Left colon (tissue), 2 donors: ENCODE data around the gene MGAT3. TPM values are rescaled to one million over a fixed set of nuclear protein-coding genes. Genes with fewer than 3 reads are reported as not detected.
A peak's percentile ranks its signal among the peaks of the same experiment; 100 is the strongest.
"Not testable (repeated sequence)": the region's sequence is repeated elsewhere in the genome, so short reads cannot be mapped to it uniquely, and the experiment has no call there.

Experiments
- ATAC-seq: fragments of 200-7000 bp; cut with Tn5 transposase; one replicate; pipeline ENCODE4 v1.9.1; 2020; ENCODE audit warnings: mild to moderate bottlenecking, moderate library complexity
- DNase-seq, 2 donors: peaks; one replicate each; pipeline ENCODE4 v3.0.0-alpha.2; 2020
- intact Hi-C, 2 donors: fragments of 100-400 bp; cut with DNase I in 1 of 2; cut with micrococcal nuclease in 1 of 2; formaldehyde crosslinking; loops; one replicate each; pipeline versions ENCODE4 v1.11.2 to v1.14.0; 2022; cut with DNase I, micrococcal nuclease
- long read RNA-seq: library from polyadenylated mRNA; unstranded; transcript quantifications from one replicate; pipeline ENCODE4 v2.0.0, GENCODE V29; 2021
- total RNA-seq, 2 donors: library from RNA; stranded (reverse); fragmentation: NEBNext Ultra II Directional; extraction: Animal tissue kit (Norgen Biotek cat#: 25700); gene quantifications; one replicate each; pipeline ENCODE4 v1.2.1, GENCODE V29; 2021
- donor health status: DM: no; HTN: no; CAD: no.
- donor health status: DM: yes; HTN: yes; CAD: no.

Gene MGAT3, protein sequence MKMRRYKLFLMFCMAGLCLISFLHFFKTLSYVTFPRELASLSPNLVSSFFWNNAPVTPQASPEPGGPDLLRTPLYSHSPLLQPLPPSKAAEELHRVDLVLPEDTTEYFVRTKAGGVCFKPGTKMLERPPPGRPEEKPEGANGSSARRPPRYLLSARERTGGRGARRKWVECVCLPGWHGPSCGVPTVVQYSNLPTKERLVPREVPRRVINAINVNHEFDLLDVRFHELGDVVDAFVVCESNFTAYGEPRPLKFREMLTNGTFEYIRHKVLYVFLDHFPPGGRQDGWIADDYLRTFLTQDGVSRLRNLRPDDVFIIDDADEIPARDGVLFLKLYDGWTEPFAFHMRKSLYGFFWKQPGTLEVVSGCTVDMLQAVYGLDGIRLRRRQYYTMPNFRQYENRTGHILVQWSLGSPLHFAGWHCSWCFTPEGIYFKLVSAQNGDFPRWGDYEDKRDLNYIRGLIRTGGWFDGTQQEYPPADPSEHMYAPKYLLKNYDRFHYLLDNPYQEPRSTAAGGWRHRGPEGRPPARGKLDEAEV
- total RNA-seq, result 10 to 100 TPM in 1 of 2 donors, 1 to 10 TPM in 1; 5.6 to 10.7 TPM
- long read RNA-seq, partial matches to known transcripts, result 0 of 6 reads
- long read RNA-seq, other reads (novel, unspliced or antisense), result 6 of 6 reads

DNA sequence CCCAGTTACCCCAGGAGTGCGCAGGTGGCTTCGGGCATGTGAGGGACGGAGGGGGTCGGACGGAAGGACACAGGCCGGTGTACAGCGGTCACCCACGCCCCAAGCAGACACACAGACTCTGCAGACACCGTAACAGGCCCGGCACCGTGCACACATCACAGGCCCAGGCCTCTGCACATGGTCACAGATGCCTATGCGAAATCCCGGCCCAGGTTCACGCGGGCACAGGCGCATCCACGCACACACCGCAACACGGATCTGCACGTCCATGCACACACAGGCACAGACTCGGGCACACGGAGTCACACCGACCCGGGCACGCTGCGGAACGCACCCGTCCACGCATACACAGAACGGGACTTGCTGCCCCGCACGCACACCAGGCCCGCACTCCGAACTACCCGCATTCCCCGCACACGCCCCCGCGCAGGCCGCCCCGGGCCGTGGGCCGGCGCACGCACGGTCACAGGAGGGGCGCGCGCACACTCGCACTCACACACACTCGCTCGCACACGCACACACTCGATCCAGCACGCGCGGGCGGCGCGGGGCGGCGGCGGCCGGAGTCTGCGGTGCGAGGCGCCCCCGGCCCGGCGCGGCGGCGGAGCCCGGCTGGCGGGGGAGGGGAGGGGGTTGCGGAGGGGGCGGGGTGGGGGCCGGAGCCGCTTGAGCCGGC, at the start of gene MGAT3:
Gene MGAT3 (plus strand): TSS at position 491 of the 676 bp plus-strand sequence. CDS start 30,336 bp downstream, outside the sequence.
- ATAC-seq (no peak), DNase-seq (no peak)
- intact Hi-C loops, result no loop called here

DNA sequence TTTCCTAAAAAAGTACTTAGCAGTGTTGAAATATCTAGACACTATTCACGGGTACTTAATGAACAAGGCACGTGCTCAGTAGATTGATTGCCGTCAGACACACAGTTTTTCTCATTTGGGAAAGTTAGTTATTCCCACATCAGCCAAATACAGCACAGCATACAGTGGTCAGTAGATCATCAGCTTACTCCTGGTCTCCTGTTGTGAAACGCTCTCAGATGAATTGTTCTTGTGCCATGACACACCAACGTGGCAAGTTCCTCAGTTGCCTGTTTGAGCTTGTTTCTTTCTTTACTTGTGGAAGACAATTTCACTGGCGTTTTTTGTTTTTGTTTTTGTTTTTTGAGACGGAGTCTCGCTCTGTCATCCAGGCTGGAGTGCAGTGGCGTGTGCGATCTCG, 48.6 kb upstream of the MGAT3 start:
- ATAC-seq, result no peak
- DNase-seq, result no peak
- intact Hi-C loops, result loop anchor here in 1 of 2 donors (10.0 kb wide), 1 partner anchor 97 kb away; the partner anchor contains the start of gene MIEF1

DNA sequence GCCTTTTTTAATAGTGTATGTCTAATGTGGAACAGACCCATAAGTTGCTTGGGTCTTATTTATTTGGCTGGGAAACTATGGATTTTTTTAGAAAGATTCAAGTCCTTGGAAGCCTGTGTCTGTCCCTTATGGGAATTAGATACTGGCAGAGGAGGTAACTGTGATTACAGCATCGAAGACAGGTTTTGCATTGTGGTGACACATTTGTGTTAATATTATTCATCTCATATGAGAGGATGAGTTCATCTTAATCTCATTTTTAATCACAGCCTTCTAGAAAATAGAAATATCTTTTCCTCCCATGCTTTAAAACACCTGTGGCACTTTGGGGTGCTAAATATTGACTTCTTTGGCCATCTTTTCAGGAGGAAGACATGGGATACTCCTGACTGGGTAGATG, 48.0 kb upstream of the MGAT3 start:
- ATAC-seq, result no peak
- intact Hi-C loops, result loop anchor here in 1 of 2 donors (10.0 kb wide), 1 partner anchor 96 kb away; the partner anchor contains the start of gene MIEF1
- DNase-seq, result no peak

DNA sequence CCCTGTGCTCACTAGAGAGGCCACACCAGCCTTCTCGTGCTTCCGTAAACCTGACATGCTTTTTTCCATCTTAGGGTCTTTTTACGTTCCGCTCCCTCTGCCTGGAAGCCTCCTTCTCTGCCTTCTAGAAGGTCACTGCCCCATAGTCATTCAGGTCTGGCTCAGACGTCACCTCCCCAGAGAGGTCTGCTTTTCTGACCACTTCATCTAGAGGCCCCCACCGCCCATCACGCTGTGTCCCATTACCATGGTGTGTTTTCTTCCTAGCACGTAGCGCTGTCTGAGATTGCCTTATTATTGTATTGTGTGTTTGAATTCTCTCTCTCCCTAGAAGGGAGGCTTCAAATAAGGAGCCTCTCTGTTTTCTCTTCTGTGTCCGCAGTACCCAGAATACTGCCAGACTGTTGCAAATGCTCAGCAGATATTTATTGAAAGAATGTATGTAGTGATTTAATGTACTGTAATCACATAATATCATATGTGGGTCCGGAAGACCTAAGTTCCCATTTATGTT, 47.2 kb upstream of the MGAT3 start:
- ATAC-seq (no peak), DNase-seq (no peak)
- intact Hi-C loops, result loop anchor here in 1 of 2 donors (10.0 kb wide), 1 partner anchor 95 kb away; the partner anchor contains the start of gene MIEF1

DNA sequence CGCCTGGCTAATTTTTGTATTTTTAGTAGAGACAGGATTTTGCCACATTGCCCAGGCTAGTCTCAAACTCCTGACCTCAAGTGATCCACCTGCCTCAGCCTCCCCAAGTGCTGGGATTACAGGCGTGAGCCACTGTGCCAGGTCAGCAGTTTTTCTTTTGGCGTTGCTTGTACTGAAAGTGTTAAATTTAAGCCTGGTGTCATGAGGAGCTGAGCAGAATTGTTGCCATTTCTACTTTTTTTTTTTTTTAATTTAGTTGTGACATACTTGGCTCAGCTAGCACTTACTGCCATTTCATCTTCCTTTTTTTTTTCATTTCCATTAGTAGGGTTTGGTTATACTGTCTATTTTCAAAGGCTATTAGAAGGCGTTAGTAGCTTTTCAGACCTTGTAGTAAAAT, 46.5 kb upstream of the MGAT3 start:
- intact Hi-C loops, result no loop called here
- DNase-seq (no peak), ATAC-seq (no peak)

DNA sequence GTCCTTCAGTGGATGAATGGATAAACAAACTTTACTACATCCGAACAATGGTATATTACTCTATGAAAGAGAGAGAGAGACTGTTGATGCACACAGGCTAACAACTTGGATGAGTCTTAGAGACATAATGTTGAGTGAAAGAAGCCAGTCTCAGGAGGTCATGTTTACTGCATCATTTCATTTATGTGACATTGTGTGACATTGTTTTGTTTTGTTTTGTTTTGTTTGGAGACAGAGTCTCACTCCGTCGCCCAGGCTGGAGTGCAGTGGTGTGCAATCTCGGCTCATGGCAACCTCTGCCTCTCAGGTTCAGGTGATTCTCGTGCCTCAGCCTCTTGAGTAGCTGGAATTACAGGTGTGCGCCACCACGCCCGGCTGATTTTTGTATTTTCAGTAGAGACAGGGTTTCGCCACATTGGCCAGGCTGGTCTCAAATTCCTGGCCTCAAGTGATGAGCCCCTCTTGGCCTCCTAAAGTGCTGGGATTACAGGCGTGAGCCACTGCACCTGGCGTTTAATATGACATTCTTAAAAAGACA, 44.9 kb upstream of the MGAT3 start:
- ATAC-seq, intact Hi-C loops, DNase-seq: not testable (repeated sequence)

DNA sequence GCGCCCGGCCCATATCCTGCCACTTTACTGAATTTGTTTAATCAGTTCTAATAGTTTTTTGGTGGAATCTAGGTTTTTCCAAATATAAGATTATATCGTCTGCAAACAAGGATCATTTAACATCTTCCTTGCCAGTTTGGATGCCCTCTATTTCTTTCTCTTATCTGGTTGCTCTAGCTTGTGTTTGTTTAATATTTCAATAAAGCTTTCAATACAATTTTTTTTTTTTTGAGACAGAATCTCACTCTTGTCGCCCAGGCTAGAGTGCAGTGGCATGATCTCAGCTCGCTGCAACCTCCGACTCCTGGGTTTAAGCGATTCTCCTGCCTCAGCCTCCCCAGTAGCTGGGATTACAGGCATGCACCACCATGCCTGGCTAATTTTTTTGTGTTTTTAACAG, 43.6 kb upstream of the MGAT3 start:
- DNase-seq, ATAC-seq, intact Hi-C loops: not testable (repeated sequence)

DNA sequence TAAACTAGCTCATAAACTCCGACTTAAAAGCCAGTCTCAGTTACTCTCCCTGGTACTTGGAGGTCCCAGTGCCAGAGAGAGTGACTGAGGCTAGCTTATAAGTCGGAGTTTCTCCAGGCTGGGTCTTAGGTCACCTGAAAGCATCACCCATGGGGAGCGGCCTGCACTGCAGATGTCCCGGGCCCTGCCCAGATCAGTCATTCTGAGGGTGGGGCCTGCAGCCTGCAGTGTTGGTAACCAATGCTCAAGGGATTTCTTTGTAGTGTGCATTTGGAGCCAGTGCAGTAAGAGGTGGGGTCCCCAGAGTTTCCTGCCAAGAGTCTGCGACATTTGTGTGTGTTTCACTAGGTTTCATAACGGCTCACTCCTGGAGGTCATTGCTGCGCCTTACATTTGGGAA, 42.4 kb upstream of the MGAT3 start:
- intact Hi-C loops, result no loop called here
- ATAC-seq, result peak; percentile 87

DNA sequence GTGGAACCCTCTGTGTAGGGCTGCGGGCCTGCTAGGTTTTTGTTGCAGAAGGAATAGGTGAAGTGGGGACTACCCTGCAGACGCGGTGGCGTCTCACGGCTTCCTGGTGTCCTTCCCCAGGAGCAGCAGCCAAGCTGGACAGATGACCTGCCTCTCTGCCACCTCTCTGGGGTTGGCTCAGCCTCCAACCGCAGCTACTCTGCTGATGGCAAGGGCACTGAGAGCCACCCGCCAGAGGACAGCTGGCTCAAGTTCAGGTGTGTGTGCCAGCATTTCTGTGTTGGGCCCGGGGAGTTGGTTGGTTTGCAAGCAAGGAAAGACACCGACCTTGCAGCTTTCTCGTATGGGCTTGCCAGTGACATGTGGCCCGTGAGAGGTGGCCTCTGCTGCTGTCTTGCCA, 41.9 kb upstream of the MGAT3 start:
- DNase-seq (no peak), ATAC-seq (peak; percentile 23)
- intact Hi-C loops, result no loop called here

More for the DNA sequence above, 42.4 kb upstream of the MGAT3 start:
- DNase-seq, result no peak

DNA sequence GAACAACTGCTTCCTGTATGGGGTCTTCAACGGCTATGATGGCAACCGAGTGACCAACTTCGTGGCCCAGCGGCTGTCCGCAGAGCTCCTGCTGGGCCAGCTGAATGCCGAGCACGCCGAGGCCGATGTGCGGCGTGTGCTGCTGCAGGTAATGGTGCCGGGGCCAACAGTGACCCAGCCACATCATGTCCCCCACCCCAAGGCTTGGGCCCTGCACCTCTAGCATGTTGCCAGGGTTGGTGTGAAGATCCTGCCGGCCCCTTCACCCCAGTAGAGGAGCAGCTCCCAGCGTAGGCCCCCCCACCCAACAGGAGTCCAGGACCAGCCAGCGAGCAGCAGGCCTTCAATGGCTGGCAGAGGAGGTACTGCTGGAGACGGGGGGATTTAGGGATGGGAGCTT, 41.3 kb upstream of the MGAT3 start:
- intact Hi-C loops, result no loop called here
- no peak for DNase-seq

DNA sequence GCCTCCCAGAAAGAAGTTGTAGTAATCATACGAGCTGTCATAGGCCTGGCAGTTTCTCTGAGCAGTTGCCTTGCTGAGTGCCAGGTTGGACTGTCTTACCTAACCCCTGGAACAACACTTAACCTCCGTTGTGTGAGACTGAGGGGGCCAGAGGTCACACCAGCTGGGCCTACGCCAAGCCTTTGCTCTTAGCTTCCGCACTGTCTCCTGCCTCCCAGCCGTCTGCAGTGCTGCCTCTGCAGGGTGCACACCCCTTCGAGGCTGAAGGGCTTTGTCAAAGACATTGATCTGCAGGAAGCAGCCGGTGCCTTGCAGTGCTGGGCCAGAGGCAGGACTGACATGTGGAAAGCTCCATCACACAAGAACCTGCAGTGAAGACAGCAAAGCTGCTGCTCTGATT, 40.5 kb upstream of the MGAT3 start:
- no peak for DNase-seq
- intact Hi-C loops, result no loop called here
- ATAC-seq, result no peak

More for the DNA sequence above, 41.3 kb upstream of the MGAT3 start:
- ATAC-seq, result no peak

DNA sequence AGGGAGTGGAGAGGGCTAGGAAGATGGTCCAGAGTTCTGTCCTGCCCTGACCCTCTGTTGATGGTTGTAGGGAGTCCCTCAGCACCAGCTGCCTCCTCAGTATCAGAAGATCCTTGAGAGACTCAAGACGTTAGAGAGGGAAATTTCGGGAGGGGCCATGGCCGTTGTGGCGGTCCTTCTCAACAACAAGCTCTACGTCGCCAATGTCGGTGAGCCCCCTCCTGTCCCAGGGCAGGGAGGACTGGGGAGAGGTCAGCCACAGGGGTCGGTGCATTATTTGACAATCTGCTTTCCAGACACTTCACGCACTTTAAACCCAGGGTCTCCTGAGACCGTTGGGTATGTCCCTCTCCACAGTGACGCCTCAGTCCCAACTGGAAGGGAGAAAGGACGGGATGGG, 39.2 kb upstream of the MGAT3 start:
- intact Hi-C loops, result no loop called here
- DNase-seq (no peak), ATAC-seq (no peak)

DNA sequence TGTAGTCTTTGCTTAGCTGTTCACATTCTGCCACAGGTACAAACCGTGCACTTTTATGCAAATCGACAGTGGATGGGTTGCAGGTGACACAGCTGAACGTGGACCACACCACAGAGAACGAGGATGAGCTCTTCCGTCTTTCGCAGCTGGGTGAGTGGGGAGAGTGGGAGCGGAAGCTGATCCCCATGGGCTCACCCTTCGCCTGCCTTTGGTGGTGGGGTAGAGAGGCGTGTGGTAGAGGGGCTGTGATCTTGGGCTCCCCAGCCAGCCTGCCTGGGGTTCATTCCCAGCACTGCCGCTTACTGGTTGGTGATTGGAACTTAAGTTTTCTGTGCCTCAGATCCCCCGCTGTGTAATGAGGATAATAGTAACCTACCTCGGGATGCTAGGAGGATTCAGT, 38.1 kb upstream of the MGAT3 start:
- intact Hi-C loops, result no loop called here
- ATAC-seq (no peak), DNase-seq (no peak)

DNA sequence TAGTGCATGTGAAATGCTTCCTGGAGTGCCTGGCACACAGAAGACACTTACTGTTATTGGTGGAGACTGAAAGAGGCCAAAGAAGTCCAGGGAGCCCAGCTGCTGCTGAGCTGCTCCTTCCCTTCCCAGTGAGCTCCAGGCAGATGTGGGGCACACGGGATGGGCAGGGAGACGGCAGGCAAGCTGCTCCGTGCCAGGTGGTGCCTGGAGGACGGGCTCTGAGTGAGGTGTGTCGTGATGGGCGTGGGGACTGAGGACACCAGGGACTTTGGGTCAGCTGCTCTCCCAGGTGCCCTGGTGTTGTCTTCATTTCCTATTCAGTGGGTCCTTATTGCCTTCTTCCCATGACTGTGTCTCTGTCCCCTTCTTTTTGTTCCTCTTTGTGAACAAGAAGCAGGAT, 37.7 kb upstream of the MGAT3 start:
- intact Hi-C loops, result no loop called here
- DNase-seq (no peak), ATAC-seq (no peak)

DNA sequence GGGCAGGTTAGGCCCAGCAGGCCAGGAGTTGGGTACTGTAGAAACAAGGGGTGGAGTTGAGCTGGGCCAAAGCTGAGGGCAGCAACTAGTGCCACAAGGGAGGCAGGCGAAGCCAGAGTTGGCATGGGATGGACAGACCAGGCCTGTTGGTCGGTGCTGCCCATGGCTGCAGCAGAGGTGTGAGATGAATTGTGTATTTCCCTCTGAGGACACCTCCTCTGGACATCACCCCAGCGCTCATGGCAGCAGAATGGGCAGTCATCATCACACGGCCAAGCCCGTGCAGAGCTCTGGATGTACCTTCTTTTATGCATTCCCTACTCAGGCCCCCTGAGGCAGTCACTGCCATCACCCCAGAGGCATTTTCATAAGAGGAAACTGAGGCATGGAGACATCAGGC, 36.9 kb upstream of the MGAT3 start:
- intact Hi-C loops, result no loop called here
- ATAC-seq (no peak), DNase-seq (no peak)

DNA sequence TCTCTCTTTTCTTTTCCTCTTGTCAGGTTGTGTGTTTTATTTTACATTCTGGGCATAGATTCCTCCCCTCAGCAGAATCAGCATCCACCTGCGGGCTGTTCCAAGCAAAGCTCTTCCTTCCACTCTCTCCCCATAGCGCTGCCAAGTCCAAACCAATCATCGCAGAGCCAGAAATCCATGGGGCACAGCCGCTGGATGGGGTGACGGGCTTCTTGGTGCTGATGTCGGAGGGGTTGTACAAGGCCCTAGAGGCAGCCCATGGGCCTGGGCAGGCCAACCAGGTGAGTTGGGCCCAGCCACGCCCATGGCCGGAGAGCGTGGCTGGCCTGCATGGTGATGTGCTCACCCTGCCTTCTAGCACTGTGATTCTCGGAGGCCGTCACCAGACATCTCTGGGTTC, 35.1 kb upstream of the MGAT3 start:
- no peak for DNase-seq
- no peak for ATAC-seq
- intact Hi-C loops, result no loop called here

DNA sequence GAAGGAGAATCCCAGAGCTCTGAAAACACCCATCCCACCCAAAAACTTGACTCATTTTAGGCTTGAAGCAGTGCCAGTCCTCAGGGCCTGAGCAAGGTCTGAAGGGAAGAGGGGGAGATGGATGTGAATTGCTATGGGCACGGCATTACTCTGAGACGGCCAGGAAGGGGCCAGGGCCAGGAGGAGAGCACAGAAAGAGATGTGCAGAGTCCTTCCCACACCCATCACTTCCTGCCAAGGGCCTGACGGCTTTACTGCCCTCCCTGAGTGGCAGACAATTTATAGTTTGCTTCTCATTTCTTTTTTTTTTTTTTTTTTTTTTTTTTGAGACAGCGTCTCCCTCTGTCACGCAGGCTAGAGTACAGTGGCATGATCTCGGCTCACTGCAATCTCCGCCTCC, 34.7 kb upstream of the MGAT3 start:
- intact Hi-C loops, result no loop called here
- peak; percentile 60 for ATAC-seq
- no peak for DNase-seq

DNA sequence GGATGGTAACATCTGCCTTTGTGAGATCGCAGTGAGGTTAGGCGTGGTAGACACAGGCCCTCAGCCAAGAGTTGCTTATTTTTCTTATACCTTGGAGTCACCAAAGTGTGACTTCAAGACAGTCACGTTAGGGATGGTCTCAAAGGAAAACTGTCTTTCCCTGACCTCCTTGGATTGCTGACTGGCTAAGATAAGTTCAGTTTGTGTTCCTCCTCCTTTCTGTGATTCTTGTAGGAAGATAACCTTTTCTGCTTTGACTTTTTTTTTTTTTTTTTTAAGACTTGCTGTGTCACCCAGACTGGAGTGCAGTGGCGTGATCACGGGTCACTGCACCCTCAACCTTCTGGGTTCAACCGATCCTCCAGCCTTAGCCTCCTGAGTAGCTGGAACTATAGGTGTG, 34.1 kb upstream of the MGAT3 start:
- ATAC-seq, result no peak
- DNase-seq, result no peak
- intact Hi-C loops, result no loop called here

DNA sequence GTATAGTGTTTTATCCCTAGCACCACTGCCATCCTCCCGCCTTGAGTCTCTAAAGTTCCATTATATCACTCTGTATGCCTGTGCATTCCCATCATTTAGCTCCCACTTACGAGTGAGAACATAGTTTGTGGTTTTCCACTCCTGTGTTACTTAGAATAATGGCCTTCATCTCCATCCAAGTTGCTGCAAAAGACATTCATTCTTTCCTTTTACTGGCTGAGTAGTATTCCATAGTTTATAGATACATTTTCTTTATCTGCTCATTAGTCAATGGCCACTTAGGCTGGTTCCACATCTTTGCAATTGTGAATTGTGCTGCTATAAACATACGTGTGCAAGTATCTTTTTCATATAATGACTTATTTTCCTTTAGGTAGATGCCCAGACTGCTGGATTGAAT, 32.8 kb upstream of the MGAT3 start:
- ATAC-seq, result no peak
- intact Hi-C loops, result no loop called here

More for the DNA sequence above, 32.8 kb upstream of the MGAT3 start:
- DNase-seq, result no peak
